ENCODE measurements around the gene NASP. TPM values are rescaled to one million over a fixed set of nuclear protein-coding genes. Genes with fewer than 3 reads are reported as not detected.

The NASP gene
- total RNA-seq, 4 donors from 2014 or later: 45.8 to 98.3 (median 75.1) TPM

GRCh38 chr1:45630429-45630828 lies 46.6 kb downstream of the NASP start:
- Histone ChIP-seq H3K4me1 (peaks cover 4 to 16% of the 10 kb centered on the region in 2 donors), H3K27me3 (no peaks in the 10 kb centered on the region), H3K4me3 (replicated peaks in 1 of 3) (no peak overlapping the region), H3K36me3 (peaks cover 71 to 75% of the 10 kb centered on the region in 2 donors), H3K9me3 (no peaks in the 10 kb centered on the region), H3K27ac (no peak overlapping the region)
- no peak for TF ChIP-seq CTCF (IDR thresholded peaks at IDR 0.05)
- TF ChIP-seq POLR2A (IDR thresholded peaks at IDR 0.05): no peak
- 89 to 94% methylated on average over 1 of the region's 1 CpG for whole genome bisulfite sequencing, 2 donors
- intact Hi-C loops (cut with DNase I): no loop called here
- no peak for DNase-seq

- TF ChIP-seq CTCF (IDR thresholded peaks at IDR 0.05) (no peak), POLR2A (IDR thresholded peaks at IDR 0.05) (no peak)
- no peak for DNase-seq
- Histone ChIP-seq H3K9me3 (no peaks in the 10 kb centered on the region), H3K4me3 (replicated peaks in 1 of 3) (no peak overlapping the region), H3K27me3 (no peaks in the 10 kb centered on the region), H3K27ac (peak overlapping the region in 2 of 3 donors; percentile 5 to 6), H3K4me1 (peaks cover 7 to 22% of the 10 kb centered on the region in 2 donors), H3K36me3 (peaks cover 55 to 64% of the 10 kb centered on the region in 2 donors)
- intact Hi-C loops (cut with DNase I): no loop called here
- WGBS, 2 donors: 75 to 80% methylated on average over 1 of the region's 1 CpG
These were observed 51.4 kb downstream of the NASP start for GRCh38 chr1:45635211-45635610.

- Histone ChIP-seq H3K36me3 (peaks cover 30 to 35% of the 10 kb centered on the region in 2 donors), H3K9me3 (no peaks in the 10 kb centered on the region), H3K4me1 (peaks cover 4 to 7% of the 10 kb centered on the region in 2 donors), H3K4me3 (replicated peaks in 1 of 3) (no peak overlapping the region), H3K27me3 (no peaks in the 10 kb centered on the region), H3K27ac (no peak overlapping the region)
- TF ChIP-seq CTCF (IDR thresholded peaks at IDR 0.05) (no peak), POLR2A (IDR thresholded peaks at IDR 0.05) (no peak)
- intact Hi-C loops (cut with DNase I): no loop called here
- DNase-seq: no peak
- 91 to 100% methylated on average over 1 of the region's 1 CpG for WGBS, 2 donors
These were observed 56.5 kb downstream of the NASP start for GRCh38 chr1:45640293-45640692.

- Histone ChIP-seq H3K27me3 (no peaks in the 10 kb centered on the region), H3K4me3 (replicated peaks in 1 of 3) (no peak overlapping the region), H3K9me3 (no peaks in the 10 kb centered on the region), H3K27ac (no peak overlapping the region), H3K36me3 (peaks cover 25 to 26% of the 10 kb centered on the region in 2 donors), H3K4me1 (peaks cover 0 to 4% of the 10 kb centered on the region in 2 donors)
- intact Hi-C loops (cut with DNase I): no loop called here
- WGBS, 2 donors: 81 to 91% methylated on average over 5 of the region's 5 CpGs
- no peak for TF ChIP-seq CTCF (IDR thresholded peaks at IDR 0.05)
- TF ChIP-seq POLR2A (IDR thresholded peaks at IDR 0.05): no peak
- DNase-seq: no peak
These were observed 59.5 kb downstream of the NASP start for GRCh38 chr1:45643321-45643720.

- Histone ChIP-seq H3K27ac (no peak overlapping the region), H3K36me3 (peaks cover 24 to 26% of the 10 kb centered on the region in 2 donors), H3K9me3 (no peaks in the 10 kb centered on the region), H3K27me3 (no peaks in the 10 kb centered on the region), H3K4me3 (replicated peaks in 1 of 3) (no peak overlapping the region), H3K4me1 (peaks cover 0 to 4% of the 10 kb centered on the region in 2 donors)
- intact Hi-C loops (cut with DNase I): no loop called here
- peak in 4 of 6 experiments; percentile 20 to 40 (median 35) for TF ChIP-seq CTCF (IDR thresholded peaks at IDR 0.05)
- no peak for TF ChIP-seq POLR2A (IDR thresholded peaks at IDR 0.05)
- no peak for DNase-seq
These were observed 60.1 kb downstream of the NASP start for GRCh38 chr1:45643978-45644377.
